NK-92 (cell line): Measurements from ENCODE around the gene CCDC175.

Source experiments
- DNase-seq: peaks from one replicate; lab custom pipeline; 2025; ENCODE audit not compliant: unreplicated experiment; lab: John Stamatoyannopoulos, UW

Gene CCDC175

GRCh38 chr14:59540852-59541251, 35.8 kb downstream of the CCDC175 start:
- DNase-seq, result no peak

GRCh38 chr14:59538936-59539335, 37.7 kb downstream of the CCDC175 start:
- no peak for DNase-seq

- no peak for DNase-seq
Observed at GRCh38 chr14:59537476-59537875, 39.1 kb downstream of the CCDC175 start.

- DNase-seq, result no peak
Observed at GRCh38 chr14:59534361-59534987, 42.1 kb downstream of the CCDC175 start.

GRCh38 chr14:59532419-59532818, 44.2 kb downstream of the CCDC175 start:
- no peak for DNase-seq

- DNase-seq, result no peak
Observed at GRCh38 chr14:59530349-59530748, 46.3 kb downstream of the CCDC175 start.

GRCh38 chr14:59529189-59529588, 47.4 kb downstream of the CCDC175 start:
- no peak for DNase-seq

- no peak for DNase-seq
Observed at GRCh38 chr14:59520224-59520623, 56.4 kb downstream of the CCDC175 start.

GRCh38 chr14:59511916-59512575, 64.6 kb downstream of the CCDC175 start:
- no peak for DNase-seq

GRCh38 chr14:59510966-59511365, 65.6 kb downstream of the CCDC175 start:
- no peak for DNase-seq

GRCh38 chr14:59510001-59510400, 66.6 kb downstream of the CCDC175 start:
- DNase-seq, result no peak

- DNase-seq, result no peak
Observed at GRCh38 chr14:59509101-59509500, 67.5 kb downstream of the CCDC175 start.

GRCh38 chr14:59507752-59508103, 68.9 kb downstream of the CCDC175 start:
- no peak for DNase-seq

GRCh38 chr14:59507063-59507751, 69.4 kb downstream of the CCDC175 start:
- no peak for DNase-seq

- no peak for DNase-seq
Observed at GRCh38 chr14:59503256-59503655, 73.4 kb downstream of the CCDC175 start.

GRCh38 chr14:59500732-59501131, 75.9 kb downstream of the CCDC175 start:
- no peak for DNase-seq

GRCh38 chr14:59492384-59492783, 84.2 kb downstream of the CCDC175 start:
- no peak for DNase-seq

- no peak for DNase-seq
Observed at GRCh38 chr14:59490756-59491155, 85.9 kb downstream of the CCDC175 start.

- DNase-seq, result no peak
Observed at GRCh38 chr14:59484639-59485175, 91.9 kb downstream of the CCDC175 start.

- DNase-seq, result peak; percentile 83
Observed at GRCh38 chr14:59483819-59484638, 92.6 kb downstream of the CCDC175 start, which contains the start of the genes JKAMP and L3HYPDH. TSS of gene JKAMP (plus strand) at chr14:59484517. CDS start at chr14:59484590, 73 bp downstream. TSS of gene L3HYPDH (minus strand) at chr14:59484408. CDS start at chr14:59484316, 92 bp downstream.

- DNase-seq, result no peak
Observed at GRCh38 chr14:59483363-59483762, 93.2 kb downstream of the CCDC175 start.
